ENCODE measurements around the gene PAPSS2.

- TF ChIP-seq CTCF (IDR thresholded peaks at IDR 0.05) = no peak
- TF ChIP-seq POLR2AphosphoS5 (IDR thresholded peaks at IDR 0.05) = no peak
- TF ChIP-seq POLR2A (IDR thresholded peaks at IDR 0.05) = no peak
Observed at GRCh38 chr10:87752566-87752965, 92.9 kb downstream of the PAPSS2 start.

Data from transverse colon (tissue), 4 donors.